NCI-H526 (cell line): ENCODE data around the gene TATDN2.

ENCODE experiments used
- DNase-seq, 2 experiments: peaks; one replicate each; lab custom pipeline; 2025; lab: John Stamatoyannopoulos, UW

The TATDN2 gene

GRCh38 chr3:10317311-10317960 is 69.2 kb downstream of the TATDN2 start:
- no peak for DNase-seq

DNA sequence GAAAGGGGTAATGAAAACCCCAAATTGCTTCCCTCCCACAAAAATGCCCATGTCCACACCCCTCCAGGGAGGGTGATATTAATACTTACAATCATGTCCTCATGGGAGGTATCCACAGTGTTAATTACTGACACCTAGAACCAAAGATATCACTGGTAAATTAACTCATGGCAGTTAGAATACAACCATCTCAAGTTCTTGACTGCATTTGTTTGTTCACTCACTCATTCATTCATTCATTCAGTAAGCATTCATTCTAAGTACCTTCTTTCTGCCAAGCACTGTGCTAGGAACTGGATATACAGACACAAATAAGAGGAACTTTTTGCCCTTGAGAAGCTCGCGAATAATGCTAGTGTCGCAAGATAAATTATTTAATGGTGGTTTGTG is 69.7 kb downstream of the TATDN2 start:
- no peak for DNase-seq

- no peak for DNase-seq
These were observed 71.0 kb downstream of the TATDN2 start for GRCh38 chr3:10319251-10319650.

- DNase-seq = no peak
These were observed 71.5 kb downstream of the TATDN2 start for GRCh38 chr3:10319804-10320203.

GRCh38 chr3:10320320-10320677 is 72.0 kb downstream of the TATDN2 start:
- no peak for DNase-seq

DNA sequence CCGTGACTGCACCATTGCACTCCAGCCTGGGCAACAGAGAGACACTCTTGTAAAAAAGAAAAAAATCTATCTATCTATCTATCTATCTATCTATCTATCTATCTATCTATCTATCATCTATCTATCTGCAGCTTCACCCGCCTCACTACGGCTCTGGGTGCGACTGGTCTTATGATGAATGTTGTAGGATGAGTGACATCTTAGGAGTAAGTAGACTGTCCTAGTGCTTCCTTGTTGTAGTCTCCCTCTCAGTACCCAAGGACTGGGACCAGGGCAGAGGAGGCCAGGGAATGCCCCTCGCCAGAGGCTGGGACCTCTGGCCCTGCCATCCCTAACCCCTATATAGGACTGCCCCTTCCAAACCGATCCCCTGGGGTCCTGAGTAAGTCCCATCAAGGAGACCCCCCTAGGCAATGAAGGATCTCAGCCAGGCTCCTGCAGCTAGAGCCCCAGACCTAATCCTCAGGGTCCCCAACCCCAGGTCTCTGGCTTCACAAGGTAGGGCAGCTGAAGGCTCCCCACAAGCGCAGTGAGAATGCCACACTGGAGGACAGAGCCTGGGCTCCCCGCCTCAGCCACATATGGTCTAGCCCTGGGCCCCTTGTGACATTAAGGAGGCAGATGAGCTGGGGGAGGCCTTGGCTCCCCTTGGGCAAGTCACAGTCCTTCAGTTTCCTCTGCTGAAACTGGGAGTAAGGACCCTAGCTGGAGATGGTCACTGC is 73.5 kb downstream of the TATDN2 start:
- no peak for DNase-seq

DNA sequence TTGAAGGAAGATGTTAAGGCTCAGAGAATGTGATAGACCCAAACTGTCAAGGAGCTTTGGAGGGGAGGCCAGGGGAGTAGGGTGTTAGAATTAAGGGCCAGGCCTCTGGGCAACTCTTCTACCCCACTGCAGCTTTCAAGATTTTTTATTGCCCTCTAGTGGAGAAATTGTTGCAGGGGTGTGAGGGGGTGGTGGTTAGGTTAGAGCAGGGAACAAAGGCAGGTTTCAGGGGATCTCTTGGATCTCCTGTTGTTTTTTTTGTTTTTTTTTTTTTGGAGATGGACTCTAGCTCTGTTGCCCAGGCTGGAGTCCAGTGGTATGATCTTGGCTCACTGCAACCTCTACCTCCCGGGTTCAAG is 74.1 kb downstream of the TATDN2 start:
- DNase-seq = peak in 1 of 2 experiments; percentile 37

- DNase-seq = no peak
These were observed 79.3 kb downstream of the TATDN2 start for GRCh38 chr3:10327592-10327991.

DNA sequence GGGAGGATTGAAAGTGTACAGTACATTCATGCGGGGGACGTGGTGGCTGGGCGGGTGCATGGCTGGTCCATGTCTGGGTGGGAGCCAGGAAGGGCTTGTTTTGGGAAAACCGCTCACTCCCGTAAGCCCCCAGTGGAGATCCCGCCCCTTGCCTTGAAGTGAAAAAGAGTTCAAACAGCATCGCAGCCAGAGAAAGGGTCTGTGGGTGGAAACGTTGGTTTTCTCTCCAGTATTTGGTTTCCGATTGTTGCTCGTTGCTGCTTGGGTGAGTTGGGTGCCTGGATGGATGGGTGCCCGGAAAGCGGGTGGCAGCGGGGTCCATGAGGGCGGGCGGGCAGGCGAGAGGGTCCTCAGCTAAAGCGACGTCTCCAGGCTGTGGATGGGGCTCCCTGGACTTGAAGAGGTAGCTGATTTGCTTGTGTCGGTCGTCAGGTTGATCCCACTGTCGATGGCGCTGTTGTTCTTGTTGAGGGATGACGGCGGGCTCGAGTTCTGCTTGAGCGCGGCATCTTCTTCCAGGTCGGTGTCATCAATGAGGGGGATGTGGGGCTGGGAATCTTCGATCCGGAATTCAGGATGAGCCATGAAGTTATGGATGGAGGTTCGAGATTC is 80.3 kb downstream of the TATDN2 start:
- DNase-seq = no peak

DNA sequence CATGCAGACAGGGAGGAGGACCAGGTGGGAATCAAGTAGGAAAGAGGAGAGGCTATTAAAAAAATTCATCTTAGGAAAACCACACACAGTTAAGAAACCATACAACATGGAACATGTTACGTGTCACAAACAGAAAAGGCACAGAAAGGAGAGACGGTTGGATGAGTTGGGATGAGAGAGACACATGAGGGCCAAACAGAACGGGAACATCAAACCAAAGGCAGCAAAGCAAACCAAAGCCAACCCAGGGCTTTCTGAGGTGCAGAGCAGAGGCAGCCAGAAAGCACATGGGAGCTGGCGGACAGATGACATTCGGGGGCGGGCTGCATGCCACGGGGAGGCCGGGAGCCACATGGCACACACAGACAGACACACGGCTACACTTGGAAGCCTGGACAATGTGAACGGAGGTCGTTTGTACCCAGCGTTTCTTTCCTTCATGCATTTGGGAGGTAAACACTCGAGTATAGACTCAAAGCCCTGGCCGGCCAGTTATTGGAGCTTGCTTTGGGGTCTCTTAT is 81.3 kb downstream of the TATDN2 start:
- DNase-seq = no peak

GRCh38 chr3:10330319-10330718 is 82.1 kb downstream of the TATDN2 start:
- no peak for DNase-seq
